Esophagus mucosa (tissue), 1 donor: Measurements from ENCODE around the gene PDZK1IP1. TPM values are rescaled to one million over a fixed set of nuclear protein-coding genes. Genes with fewer than 3 reads are reported as not detected.
"Not testable (repeated sequence)": the region's sequence is repeated elsewhere in the genome, so short reads cannot be mapped to it uniquely, and the experiment has no call there.

Source experiments
- ATAC-seq: fragments of 200-7000 bp; cut with Tn5 transposase; one replicate; pipeline ENCODE4 v1.9.1; 2020
- total RNA-seq: library from RNA; stranded (reverse); gene quantifications from one replicate; pipeline ENCODE4 v1.2.4, GENCODE V29; 2023
- donor health status: DM: yes; HTN: yes; CAD: no.

PDZK1IP1 gene
- total RNA-seq, 1 donor from 2014 or later = 273 TPM

GRCh38 chr1:47180603-47181094 is 9.2 kb downstream of the PDZK1IP1 start:
- no peak for ATAC-seq

DNA sequence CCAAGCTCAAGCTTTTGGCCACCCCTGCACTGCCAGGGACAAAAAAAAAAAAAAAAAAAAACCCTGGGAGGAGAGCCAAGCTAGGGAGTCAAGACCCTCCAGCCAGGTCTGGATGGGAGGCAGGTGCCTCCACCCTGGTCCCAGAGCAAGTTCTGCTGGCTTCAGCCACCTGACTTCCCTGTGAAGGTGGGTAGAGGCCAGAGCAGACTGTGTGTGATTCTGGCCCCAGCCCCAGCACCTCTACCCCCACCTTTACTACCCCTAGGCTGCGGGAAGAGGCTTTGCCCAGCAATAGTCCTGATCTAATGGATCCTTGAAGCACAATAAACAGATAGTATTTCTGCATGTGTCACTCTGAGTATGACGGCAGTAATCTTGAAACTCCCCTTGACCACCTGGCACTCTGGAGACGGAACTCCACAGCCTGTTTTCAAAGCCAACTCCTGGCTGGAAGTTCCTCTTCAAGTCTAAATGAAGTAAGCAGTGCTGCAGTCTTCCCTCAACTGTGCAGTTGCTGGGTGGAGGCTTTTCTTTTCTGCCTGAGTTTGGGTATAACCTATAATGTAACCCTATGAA is 9.8 kb downstream of the PDZK1IP1 start:
- ATAC-seq = no peak

- ATAC-seq = peak; percentile 75
Measured at GRCh38 chr1:47179017-47179987, 10.5 kb downstream of the PDZK1IP1 start.

GRCh38 chr1:47178654-47179016 is 11.2 kb downstream of the PDZK1IP1 start:
- no peak for ATAC-seq

DNA sequence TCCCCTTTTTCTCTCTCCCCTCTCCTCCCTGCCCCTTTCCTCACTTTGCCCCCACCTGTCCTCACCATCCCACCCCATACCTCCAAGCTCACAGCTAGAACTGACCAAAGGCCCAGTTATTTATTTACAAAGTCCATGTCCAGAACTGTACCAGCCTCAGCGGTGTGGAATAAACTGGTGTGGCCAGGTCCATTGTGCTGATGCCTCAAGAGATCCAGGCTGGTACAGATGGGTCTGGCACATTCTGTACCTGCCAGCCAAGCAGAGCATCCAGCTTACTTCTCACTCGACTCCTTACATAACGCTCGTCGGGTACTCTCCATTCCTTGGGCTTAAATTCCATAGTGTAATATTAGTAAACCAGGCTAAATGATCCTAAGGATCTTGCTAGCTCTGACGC is 11.8 kb downstream of the PDZK1IP1 start:
- no peak for ATAC-seq

DNA sequence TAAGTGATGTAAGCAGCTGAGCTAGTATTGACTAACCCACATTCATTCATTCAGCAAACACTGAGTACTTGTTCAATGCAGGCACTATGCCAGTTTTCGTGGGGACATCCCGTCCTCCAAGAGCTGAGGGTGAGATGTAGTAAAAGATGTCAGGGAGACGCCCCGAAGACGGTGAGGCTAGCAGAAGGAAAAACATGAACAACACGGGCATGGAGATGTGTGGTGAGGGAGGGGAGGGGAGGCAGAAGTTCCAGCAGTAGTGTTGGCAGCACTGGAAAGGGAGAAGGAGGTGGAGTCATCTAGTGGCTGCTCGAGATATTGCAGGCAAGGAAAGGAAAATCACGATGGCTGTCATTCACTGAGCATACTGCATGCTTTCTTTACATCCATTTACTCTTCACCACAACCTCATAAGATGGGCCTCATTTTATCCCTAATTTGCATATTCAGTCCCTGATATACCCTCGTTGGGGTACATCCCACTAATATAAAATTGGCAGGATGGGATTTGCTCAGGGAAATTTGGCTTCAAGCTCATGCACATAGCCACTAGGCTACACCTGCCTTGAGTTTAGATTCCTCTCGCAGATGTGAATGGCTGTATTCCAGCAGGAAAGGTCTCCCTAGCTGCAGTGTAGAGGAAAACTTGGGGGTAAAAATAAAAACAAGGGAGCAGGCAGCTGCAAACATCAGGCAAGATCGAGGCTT is 14.5 kb downstream of the PDZK1IP1 start:
- peak; percentile 49 for ATAC-seq

DNA sequence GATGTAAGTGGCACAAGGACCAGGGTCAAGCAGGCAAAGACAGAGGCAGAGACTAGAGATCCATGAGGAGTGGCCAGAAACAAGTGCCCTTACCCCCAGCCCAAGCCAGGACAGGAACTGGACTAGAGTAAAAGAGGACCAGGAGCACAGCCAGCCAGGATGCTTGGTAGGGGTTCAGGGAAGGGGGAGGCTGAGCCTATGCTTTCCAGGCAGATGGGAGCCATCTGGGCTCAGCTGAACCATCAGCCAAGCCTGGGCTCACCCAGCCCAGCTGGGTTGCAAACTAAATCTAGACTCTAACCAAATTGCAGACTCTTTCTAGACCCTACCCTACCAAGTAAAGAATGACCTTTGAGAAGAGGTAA is 15.2 kb downstream of the PDZK1IP1 start:
- no peak for ATAC-seq

GRCh38 chr1:47172782-47173181 is 17.1 kb downstream of the PDZK1IP1 start:
- ATAC-seq = no peak

- ATAC-seq = no peak
Measured at GRCh38 chr1:47164552-47164951, 25.3 kb downstream of the PDZK1IP1 start.

GRCh38 chr1:47161298-47162040 is 28.4 kb downstream of the PDZK1IP1 start:
- no peak for ATAC-seq

- no peak for ATAC-seq
Measured at GRCh38 chr1:47160716-47161115, 29.1 kb downstream of the PDZK1IP1 start.

GRCh38 chr1:47157957-47158356 is 31.9 kb downstream of the PDZK1IP1 start:
- ATAC-seq = not testable (repeated sequence)

DNA sequence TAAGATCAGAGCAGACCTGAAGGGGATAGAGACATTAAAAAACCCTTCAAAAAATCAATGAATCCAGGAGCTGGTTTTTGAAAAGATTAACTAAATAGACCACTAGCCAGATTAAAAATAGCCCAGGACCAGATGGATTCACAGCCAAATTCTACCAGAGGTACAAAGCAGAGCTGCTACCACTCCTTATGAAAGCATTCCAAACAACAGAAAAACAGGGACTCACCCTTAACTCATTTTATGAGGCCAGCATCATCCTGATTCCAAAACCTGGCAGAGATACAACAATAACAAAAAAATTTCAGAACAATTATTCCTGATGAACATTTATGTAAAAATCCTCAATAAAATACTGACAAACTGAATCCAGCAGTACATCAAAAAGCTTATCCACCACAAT is 33.4 kb downstream of the PDZK1IP1 start:
- not testable (repeated sequence) for ATAC-seq

DNA sequence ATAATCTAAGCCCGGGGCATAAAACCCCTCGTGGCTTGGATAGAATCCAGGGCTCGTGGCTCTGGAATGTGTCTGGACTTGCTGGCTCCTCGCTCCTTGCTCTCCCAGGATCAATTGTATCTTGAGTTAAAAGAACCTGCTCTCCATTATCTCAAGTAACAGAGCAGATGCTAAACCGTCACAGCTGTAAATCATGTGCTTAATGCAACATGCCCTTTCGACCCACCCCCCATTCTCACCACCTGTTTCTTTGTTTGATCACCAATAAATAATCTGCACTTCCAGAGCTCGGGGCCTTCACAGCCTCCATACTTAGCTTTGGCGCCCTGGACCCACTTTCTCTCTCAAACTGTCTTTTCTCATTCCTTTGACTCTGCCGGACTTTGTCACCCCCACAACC is 40.7 kb downstream of the PDZK1IP1 start:
- ATAC-seq = not testable (repeated sequence)

GRCh38 chr1:47147047-47147785 is 42.6 kb downstream of the PDZK1IP1 start:
- no peak for ATAC-seq

GRCh38 chr1:47146495-47146894 is 43.3 kb downstream of the PDZK1IP1 start:
- peak; percentile 27 for ATAC-seq

- ATAC-seq = peak; percentile 25
Measured at GRCh38 chr1:47143654-47144053, 46.2 kb downstream of the PDZK1IP1 start.

GRCh38 chr1:47140358-47140757 is 49.5 kb downstream of the PDZK1IP1 start:
- peak; percentile 57 for ATAC-seq

DNA sequence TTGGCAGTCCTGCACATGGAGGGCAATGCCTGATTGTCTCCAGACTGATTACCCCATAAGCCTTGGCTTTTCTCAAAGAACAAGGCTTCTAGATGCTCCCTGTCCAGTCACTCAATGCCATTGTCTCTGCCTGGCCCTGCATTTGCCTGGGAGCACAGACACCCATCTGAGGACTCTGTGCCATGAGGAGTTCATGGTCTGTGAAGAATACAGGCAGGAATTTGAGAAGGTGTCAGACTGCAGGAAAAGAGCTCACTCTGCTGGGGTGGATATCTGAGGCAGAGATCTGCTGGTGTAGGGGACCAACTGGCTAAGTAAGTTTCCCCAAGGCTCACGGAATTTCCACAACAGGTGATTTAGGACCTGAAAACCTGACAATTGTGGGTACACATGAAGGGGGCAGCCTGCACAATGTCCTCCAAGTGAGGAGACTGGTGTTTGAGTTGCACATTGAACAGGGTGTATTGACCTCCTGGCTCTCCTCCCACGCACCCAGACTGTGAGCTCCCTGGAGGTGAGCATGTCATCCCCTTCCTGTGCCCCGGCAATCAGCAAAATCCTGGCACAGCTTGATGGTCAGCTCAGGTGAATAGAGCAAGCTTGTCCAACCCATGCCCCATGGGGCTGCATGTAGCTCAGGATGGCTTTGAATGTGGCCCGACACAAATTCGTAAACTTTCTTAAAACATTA is 51.8 kb downstream of the PDZK1IP1 start:
- ATAC-seq = no peak

- ATAC-seq = no peak
Measured at GRCh38 chr1:47137198-47137597, 52.6 kb downstream of the PDZK1IP1 start, which contains the start of gene CYP4A22. Gene CYP4A22 (plus strand): TSS chr1:47137441. CDS start chr1:47137486, 45 bp downstream.
